LNCAP (cell line): ENCODE results near the gene PTPRN2.

ENCODE experiments used
- CTCF ChIP-seq: fragments of 450-650 bp; IDR thresholded peaks from 2 replicates; pipeline ENCODE4 v1.5.1; 2017; ENCODE audit warnings: mild to moderate bottlenecking

Gene PTPRN2

GRCh38 chr7:158501393-158502067 is 86.1 kb downstream of the PTPRN2 start:
- no peak for TF ChIP-seq CTCF

GRCh38 chr7:158500651-158501052 is 87.0 kb downstream of the PTPRN2 start:
- no peak for TF ChIP-seq CTCF

GRCh38 chr7:158499082-158499455 is 88.6 kb downstream of the PTPRN2 start:
- no peak for TF ChIP-seq CTCF

- no peak for TF ChIP-seq CTCF
These were observed 89.1 kb downstream of the PTPRN2 start for GRCh38 chr7:158498443-158499081.

- TF ChIP-seq CTCF: no peak
These were observed 90.0 kb downstream of the PTPRN2 start for GRCh38 chr7:158497627-158498026.

- no peak for TF ChIP-seq CTCF
These were observed 91.8 kb downstream of the PTPRN2 start for GRCh38 chr7:158495786-158496185.

GRCh38 chr7:158495216-158495615 is 92.4 kb downstream of the PTPRN2 start:
- no peak for TF ChIP-seq CTCF
